Stimulated activated naive CD8-positive, alpha-beta T cell treated with anti-CD3 and anti-CD28 coated beads, Interleukin-15, amount 100 ng/mL, for 72 hours (primary cell): ENCODE measurements around the gene RPL27.
"Not testable (repeated sequence)": the region's sequence is repeated elsewhere in the genome, so short reads cannot be mapped to it uniquely, and the experiment has no call there.

Source experiments
- ATAC-seq: fragments of 150-1000 bp; cut with Tn5 transposase; 2 replicates; pipeline ENCODE4 v1.10.0; 2021; ENCODE audit warnings: mild to moderate bottlenecking, moderate library complexity
- DNase-seq, 2 donors: peaks; one replicate each; pipeline ENCODE4 v3.0.0; 2021 to 2022
- H3K27ac Mint-ChIP-seq, 2 donors: one replicate each; pipeline ENCODE4 v1.8.0; 2022; ENCODE audit warnings: mild to moderate bottlenecking in 2 of 2, mixed read lengths in 2 of 2, moderate library complexity in 2 of 2
- H3K27me3 Mint-ChIP-seq: one replicate; pipeline ENCODE4 v1.8.0; 2022; ENCODE audit warnings: mixed read lengths
- H3K4me1 Mint-ChIP-seq: one replicate; pipeline ENCODE4 v1.8.0; 2022; ENCODE audit warnings: mild to moderate bottlenecking, mixed read lengths
- H3K4me3 Mint-ChIP-seq, 2 donors: one replicate each; pipeline ENCODE4 v1.8.0; 2022; ENCODE audit warnings: mild to moderate bottlenecking in 2 of 2, mixed read lengths in 2 of 2, moderate library complexity in 1 of 2
- H3K9me3 Mint-ChIP-seq, 2 donors: one replicate each; pipeline ENCODE4 v1.8.0; 2022; ENCODE audit warnings: mixed read lengths in 2 of 2

The RPL27 gene

GRCh38 chr17:42997984-42998938 is at the start of gene RPL27:
RPL27 (plus strand) TSS chr17:42998419; CDS start chr17:42998751, 332 bp downstream.
- H3K27me3 Mint-ChIP-seq = no peaks in the 10 kb centered on the region
- DNase-seq = peak; percentile 95 to 98
- peak within 1 kb of the TSS; percentile 89 for H3K4me3 Mint-ChIP-seq
- peak; percentile 98 for ATAC-seq
- H3K27ac Mint-ChIP-seq = peak within 1 kb of the TSS; percentile 99
- H3K9me3 Mint-ChIP-seq = no peaks in the 10 kb centered on the region
- H3K4me1 Mint-ChIP-seq = peaks cover 42% of the 10 kb centered on the region

DNA sequence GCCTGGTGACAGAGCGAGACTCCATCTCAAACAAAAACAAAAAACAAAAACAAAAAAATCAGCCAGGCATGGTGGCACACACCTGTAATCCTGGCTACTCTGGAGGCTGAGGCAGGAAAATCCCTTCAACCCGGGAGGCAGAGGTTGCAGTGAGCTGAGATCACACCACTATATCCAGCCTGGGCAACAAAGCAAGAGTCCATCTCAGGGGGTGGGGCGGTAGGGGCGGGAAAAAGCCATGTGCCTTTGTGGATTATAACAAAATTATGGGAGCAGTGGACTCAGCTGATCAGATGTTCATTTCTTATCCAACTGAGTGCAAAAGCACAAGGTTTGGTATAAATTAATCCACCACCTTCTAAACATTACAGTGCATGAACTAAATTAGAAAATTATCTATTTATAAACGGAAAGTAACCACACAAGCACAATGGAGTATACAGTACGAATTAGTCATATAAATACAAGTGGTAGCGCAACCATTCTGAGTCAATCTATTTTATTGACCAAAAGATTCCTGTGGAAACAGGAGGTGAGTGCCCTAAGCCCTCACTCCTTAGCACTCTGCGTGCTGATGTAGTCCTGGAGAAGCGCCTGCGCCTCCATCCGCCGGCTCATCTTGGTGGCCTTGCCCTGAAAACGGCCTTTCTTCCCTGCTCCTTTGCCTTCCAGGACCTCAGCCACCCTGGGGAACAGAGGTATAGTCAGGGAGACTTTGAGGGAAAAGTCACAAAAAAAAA is 48.0 kb upstream of the RPL27 start:
- ATAC-seq (no peak), DNase-seq (no peak)
- H3K4me1 Mint-ChIP-seq = no peaks in the 10 kb centered on the region
- H3K27me3 Mint-ChIP-seq = no peaks in the 10 kb centered on the region
- no peak overlapping the region for H3K27ac Mint-ChIP-seq
- no peaks in the 10 kb centered on the region for H3K9me3 Mint-ChIP-seq
- H3K4me3 Mint-ChIP-seq = no peak overlapping the region

DNA sequence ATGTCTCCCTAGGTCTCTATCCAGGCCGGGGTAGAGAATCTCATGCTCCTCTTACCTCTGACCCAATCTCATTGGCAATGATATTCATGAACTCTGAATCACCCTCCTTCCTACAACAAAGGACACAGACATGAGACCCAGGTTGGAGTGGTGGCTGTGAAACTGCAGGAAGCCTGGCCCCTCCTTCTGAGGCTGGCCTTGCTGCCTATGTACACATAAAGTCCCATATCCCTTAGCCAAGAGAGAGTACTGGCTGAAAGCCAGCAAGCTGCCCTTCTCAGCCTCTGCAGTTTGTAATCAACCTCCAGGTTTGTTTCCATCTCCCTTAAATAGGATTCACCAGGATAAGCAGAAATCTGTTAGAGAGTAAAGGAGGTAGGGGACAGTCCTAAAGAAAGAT is 44.5 kb upstream of the RPL27 start:
- DNase-seq (no peak), ATAC-seq (no peak)
- Mint-ChIP-seq H3K4me1 (peaks cover 6% of the 10 kb centered on the region), H3K4me3 (no peak overlapping the region), H3K9me3 (no peaks in the 10 kb centered on the region), H3K27ac (peak overlapping the region in 1 of 2 donors; percentile 38), H3K27me3 (no peaks in the 10 kb centered on the region)

DNA sequence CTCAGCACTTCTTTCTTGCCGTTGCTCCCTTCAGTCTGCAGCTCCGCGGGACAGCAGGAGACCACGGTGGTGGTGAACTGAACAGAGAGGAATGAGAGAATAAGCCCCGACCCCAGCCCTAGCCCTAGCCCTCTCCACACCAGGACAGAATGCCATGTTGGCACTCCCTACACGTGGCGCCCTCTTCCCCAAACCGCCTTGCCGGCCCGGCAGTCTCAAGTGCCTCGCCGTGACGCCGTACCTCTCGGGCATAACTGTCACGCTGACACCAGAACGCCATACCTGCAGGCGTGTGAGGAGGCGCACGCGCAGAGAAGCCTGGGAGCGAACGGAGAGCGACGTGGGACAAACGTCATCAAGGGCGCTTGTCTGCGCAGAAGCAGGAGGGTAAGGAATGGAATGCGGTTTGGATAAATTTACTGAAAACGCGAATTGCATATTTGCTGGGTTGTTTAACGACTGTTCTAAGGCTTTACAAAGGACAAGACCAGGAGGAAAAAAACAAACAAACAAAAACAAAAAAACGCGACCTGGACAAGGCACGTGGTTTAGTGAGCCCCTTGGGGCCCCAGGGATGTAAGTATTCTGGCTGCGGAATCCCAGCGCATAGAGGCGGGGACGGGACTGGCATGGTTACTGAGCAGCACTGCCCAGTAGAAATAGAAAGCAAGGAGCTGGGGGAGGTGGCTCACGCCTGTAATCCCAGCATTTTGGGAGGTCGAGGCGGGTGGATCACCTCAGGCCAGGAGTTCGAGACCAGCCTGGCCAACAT is 33.9 kb upstream of the RPL27 start, which contains the start of gene AARSD1:
TSS of gene AARSD1 (minus strand) at position 294 of the 772 bp plus-strand sequence. CDS start at position 280, 14 bp downstream.
- H3K9me3 Mint-ChIP-seq = no peaks in the 10 kb centered on the region
- H3K4me1 Mint-ChIP-seq = peaks cover 19% of the 10 kb centered on the region
- H3K27ac Mint-ChIP-seq = peak within 1 kb of the TSS; percentile 87 to 94
- peak; percentile 85 to 91 for DNase-seq
- peak; percentile 99 for ATAC-seq
- H3K27me3 Mint-ChIP-seq = no peaks in the 10 kb centered on the region
- peak within 1 kb of the TSS; percentile 92 to 93 for H3K4me3 Mint-ChIP-seq

- H3K27ac Mint-ChIP-seq = no peak overlapping the region
- no peak for DNase-seq
- H3K4me1 Mint-ChIP-seq = peaks cover 13% of the 10 kb centered on the region
- no peak for ATAC-seq
- H3K4me3 Mint-ChIP-seq = no peak overlapping the region
- no peaks in the 10 kb centered on the region for H3K9me3 Mint-ChIP-seq
- no peaks in the 10 kb centered on the region for H3K27me3 Mint-ChIP-seq
These were observed 30.3 kb upstream of the RPL27 start for GRCh38 chr17:42967925-42968324.

DNA sequence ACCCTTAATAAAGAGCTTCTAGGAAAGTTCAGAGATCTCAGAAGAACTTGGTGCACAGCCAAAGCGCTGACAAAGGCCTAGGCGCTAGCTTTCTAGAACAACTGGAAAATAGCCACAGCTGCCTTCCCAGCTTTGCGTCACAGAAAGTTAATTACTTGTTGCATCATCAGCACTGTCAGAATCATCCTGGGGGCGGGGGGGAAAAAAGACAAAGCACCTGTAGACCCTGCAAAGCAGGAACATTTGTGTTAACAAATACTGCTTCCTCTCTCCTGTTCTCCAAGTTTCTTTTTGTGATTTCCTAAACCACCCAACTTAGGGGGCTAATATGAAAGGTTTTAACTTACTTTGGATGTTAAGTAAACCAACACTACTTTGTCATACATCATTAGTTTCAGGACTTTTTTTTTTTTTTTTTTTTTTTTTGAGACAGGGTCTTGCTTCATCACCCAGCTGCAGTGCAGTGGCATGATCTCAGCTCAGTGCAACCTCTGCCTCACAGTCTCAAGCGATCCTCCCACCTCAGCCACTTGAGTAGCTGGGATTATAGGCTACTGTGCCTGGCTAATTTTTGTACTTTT is 29.1 kb upstream of the RPL27 start:
- no peak overlapping the region for H3K4me3 Mint-ChIP-seq
- DNase-seq = no peak
- H3K27me3 Mint-ChIP-seq = no peaks in the 10 kb centered on the region
- no peaks in the 10 kb centered on the region for H3K9me3 Mint-ChIP-seq
- peaks cover 5% of the 10 kb centered on the region for H3K4me1 Mint-ChIP-seq
- ATAC-seq = no peak
- H3K27ac Mint-ChIP-seq = peak overlapping the region in 1 of 2 donors; percentile 21

- Mint-ChIP-seq H3K27ac (no peak overlapping the region), H3K4me3 (no peak overlapping the region), H3K4me1 (peaks cover 6% of the 10 kb centered on the region), H3K27me3 (no peaks in the 10 kb centered on the region), H3K9me3 (no peaks in the 10 kb centered on the region)
- DNase-seq (no peak), ATAC-seq (no peak)
These were observed 26.6 kb upstream of the RPL27 start for GRCh38 chr17:42971589-42971988.

GRCh38 chr17:42973323-42973722 is 24.9 kb upstream of the RPL27 start:
- H3K27ac Mint-ChIP-seq, H3K27me3 Mint-ChIP-seq, H3K4me1 Mint-ChIP-seq, H3K9me3 Mint-ChIP-seq, H3K4me3 Mint-ChIP-seq, ATAC-seq, DNase-seq: not testable (repeated sequence)

DNA sequence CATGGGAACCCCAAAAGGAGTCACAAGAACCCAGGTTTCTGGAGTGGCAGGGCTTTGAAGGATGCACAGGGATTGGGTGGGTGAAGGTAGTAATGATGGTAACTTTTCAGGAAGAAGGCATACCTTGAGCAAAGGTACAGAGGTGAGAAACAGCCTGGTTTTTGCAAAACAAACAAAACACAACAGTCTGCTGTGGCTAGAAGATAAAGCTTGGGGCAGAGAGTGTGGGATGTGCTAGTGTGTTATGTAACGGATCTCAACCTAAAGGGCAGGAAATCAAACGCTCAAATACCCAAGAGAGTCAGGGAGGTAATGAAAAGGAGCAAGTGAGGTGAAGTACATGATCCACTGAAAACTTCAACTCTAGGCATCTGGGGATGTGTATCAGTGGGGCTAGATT is 23.0 kb upstream of the RPL27 start:
- no peaks in the 10 kb centered on the region for H3K27me3 Mint-ChIP-seq
- no peaks in the 10 kb centered on the region for H3K9me3 Mint-ChIP-seq
- peaks cover 16% of the 10 kb centered on the region for H3K4me1 Mint-ChIP-seq
- H3K27ac Mint-ChIP-seq = no peak overlapping the region
- ATAC-seq = no peak
- no peak for DNase-seq
- no peak overlapping the region for H3K4me3 Mint-ChIP-seq

DNA sequence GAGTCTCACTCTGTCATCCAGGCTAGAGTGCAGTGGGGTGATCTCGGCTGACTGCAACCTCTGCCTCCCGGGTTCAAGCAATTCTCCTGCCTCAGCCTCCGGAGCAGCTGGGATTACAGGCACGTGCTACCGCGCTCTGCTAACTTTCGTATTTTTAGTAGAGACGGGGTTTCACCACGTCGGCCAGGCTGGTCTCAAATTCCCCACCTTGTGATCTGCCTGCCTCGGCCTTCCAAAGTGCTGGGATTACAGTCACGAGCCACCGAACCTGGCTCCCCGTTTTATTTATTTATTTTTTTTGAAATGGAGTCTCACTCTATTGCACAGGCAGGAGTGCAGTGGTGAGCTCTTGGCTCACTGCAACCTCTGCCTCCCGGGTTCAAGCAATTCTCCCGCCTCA is 22.5 kb upstream of the RPL27 start:
- H3K4me3 Mint-ChIP-seq, ATAC-seq: not testable (repeated sequence)
- peaks cover 16% of the 10 kb centered on the region for H3K4me1 Mint-ChIP-seq

GRCh38 chr17:42979511-42980273 is 18.5 kb upstream of the RPL27 start, which contains the start of gene PTGES3L:
PTGES3L (minus strand) TSS chr17:42980080; CDS start chr17:42980053, 27 bp downstream.
- peak in 1 of 2 donors; percentile 46 for DNase-seq
- ATAC-seq = peak; percentile 74
- no peaks in the 10 kb centered on the region for H3K27me3 Mint-ChIP-seq
- no peaks in the 10 kb centered on the region for H3K9me3 Mint-ChIP-seq
- peaks cover 43% of the 10 kb centered on the region for H3K4me1 Mint-ChIP-seq
- H3K27ac Mint-ChIP-seq = peak within 1 kb of the TSS; percentile 96
- peak within 1 kb of the TSS; percentile 91 to 97 for H3K4me3 Mint-ChIP-seq

More for the DNA sequence above, 22.5 kb upstream of the RPL27 start:
- not testable (repeated sequence) for H3K27ac Mint-ChIP-seq, H3K27me3 Mint-ChIP-seq, H3K9me3 Mint-ChIP-seq, DNase-seq

DNA sequence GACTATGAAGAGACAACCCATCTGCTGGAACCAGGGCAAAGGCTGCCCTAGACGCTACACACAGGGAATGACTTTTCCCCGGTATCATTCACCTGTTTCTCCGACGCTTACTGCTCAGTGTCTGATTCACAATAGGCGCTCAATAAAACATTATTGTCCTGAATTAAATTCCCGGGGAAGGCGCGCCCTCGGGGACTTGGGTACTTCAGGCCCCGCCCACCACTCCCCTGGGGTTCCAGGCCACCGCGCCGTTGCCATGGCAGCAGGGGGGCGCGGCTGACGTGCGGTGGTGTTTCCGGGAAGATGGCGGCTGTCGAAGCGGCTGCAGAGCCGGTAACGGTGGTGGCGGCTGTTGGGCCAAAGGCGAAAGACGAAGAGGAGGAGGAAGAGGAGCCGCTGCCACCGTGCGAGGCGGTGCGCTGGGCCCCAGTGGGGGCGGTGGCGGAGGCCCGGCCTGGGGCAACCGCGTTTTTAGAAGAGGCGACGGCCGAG is 17.9 kb upstream of the RPL27 start, which contains the start of gene RUNDC1:
TSS of gene RUNDC1 (plus strand) at position 292 of the 492 bp plus-strand sequence. CDS start at position 304, 12 bp downstream.
- peak; percentile 85 to 88 for DNase-seq
- Mint-ChIP-seq H3K4me3 (peak within 1 kb of the TSS; percentile 91 to 97), H3K4me1 (peaks cover 43% of the 10 kb centered on the region), H3K27me3 (no peaks in the 10 kb centered on the region), H3K9me3 (no peaks in the 10 kb centered on the region), H3K27ac (peak within 1 kb of the TSS; percentile 96)
- peak; percentile 87 for ATAC-seq

- Mint-ChIP-seq H3K4me3 (peak overlapping the region; percentile 91 to 97), H3K9me3 (no peaks in the 10 kb centered on the region), H3K4me1 (peaks cover 42% of the 10 kb centered on the region), H3K27me3 (no peaks in the 10 kb centered on the region), H3K27ac (peak overlapping the region; percentile 80 to 87)
- ATAC-seq = peak; percentile 91
- DNase-seq = peak; percentile 52 to 75
These were observed 17.3 kb upstream of the RPL27 start for GRCh38 chr17:42980766-42981397.
